ENCODE measurements around the gene EPHA10. TPM values are rescaled to one million over a fixed set of nuclear protein-coding genes. Genes with fewer than 3 reads are reported as not detected.

EPHA10 gene
- polyA plus RNA-seq (2011; rRNA removed) (0.35 and 0.65 TPM in 2 replicates), polyA plus RNA-seq (2017; fragmentation: RNase III; extraction: RNeasy Plus Mini Kit Qiagen cat#74134 plus additional on column Dnase treatment) (0.49 to 0.59 TPM (median 0.53 TPM) in 3 replicates), polyA minus RNA-seq (2011; rRNA and poly(A)+ RNA removed) (0.58 and 0.97 TPM in 2 replicates)
- 0.69 and 1.1 TPM in 2 replicates for polyA plus RNA-seq (2012; cell fraction: cytosol; rRNA removed)
- polyA plus RNA-seq (2012; cell fraction: nucleus; rRNA removed), result 2.2 and 3.6 TPM in 2 replicates

GRCh38 chr1:37764888-37765441, at the start of gene EPHA10:
Gene EPHA10 (minus strand): TSS chr1:37765120. CDS start chr1:37765066, 54 bp downstream.
- no peak for DNase-seq (ENCODE audit: low read depth in 1 of 2, low spot score in 1 of 2)
- Histone ChIP-seq H3K9me3 (no peaks in the 10 kb centered on the region), H3K27ac (no peak within 1 kb of the TSS), H3K4me2 (peak within 1 kb of the TSS; percentile 94), H3K4me3 (peak within 1 kb of the TSS; percentile 38), H3K4me1 (no peaks in the 10 kb centered on the region)
- no peak for FAIRE-seq
- ChIA-PET CTCF (interaction anchor here (1.0 to 1.7 kb wide), 3 partner anchors 10 to 24 kb away, joined by 3 read pairs; no protein-coding TSS in a partner anchor), POLR2A (interaction anchor here (1.8 kb wide), 1 partner anchor 43 kb away, joined by 9 read pairs; the partner anchor contains the start of genes C1orf122 and YRDC)
- 29% methylated on average over 12 of the region's 33 CpGs for WGBS (ENCODE audit: missing lambda C conversion rate)
- TF ChIP-seq HOXA7 (CRISPR knock-in tag; IDR thresholded peaks at IDR 0.05) (no peak), MAX (IDR thresholded peaks at IDR 0.05) (no peak), EHF (CRISPR knock-in tag; IDR thresholded peaks at IDR 0.05) (no peak), ZFP36 (IDR thresholded peaks at IDR 0.05; ENCODE audit: borderline replicate concordance, partially characterized antibody) (no peak), EHMT2 (IDR thresholded peaks at IDR 0.05; ENCODE audit: low read depth) (no peak), RARB (CRISPR knock-in tag; IDR thresholded peaks at IDR 0.05) (no peak), HOXB5 (CRISPR knock-in tag; IDR thresholded peaks at IDR 0.05) (no peak), TFCP2L1 (CRISPR knock-in tag; IDR thresholded peaks at IDR 0.05) (no peak), NFE2L2 (conservative IDR thresholded peaks at IDR 0.05; ENCODE audit: low read length) (no peak), HDAC2 (IDR thresholded peaks at IDR 0.05) (no peak), RFX5 (IDR thresholded peaks at IDR 0.05) (no peak), REST (IDR thresholded peaks at IDR 0.05) (no peak), JUN (IDR thresholded peaks at IDR 0.05) (no peak)
- peak in 1 of 2 experiments; percentile 48; a peak in 3 of 6 replicates for ATAC-seq

GRCh38 chr1:37814252-37814651, 49.3 kb upstream of the EPHA10 start:
- FAIRE-seq (no peak), DNase-seq (ENCODE audit: low read depth in 1 of 2, low spot score in 1 of 2) (no peak), ATAC-seq (no peak)
- CTCF ChIA-PET, result no interaction called here
- Histone ChIP-seq H3K9me3 (no peaks in the 10 kb centered on the region), H3K27ac (no peak overlapping the region), H3K4me1 (peaks cover 23% of the 10 kb centered on the region; the same call in 2 of the 3 replicates), H3K4me3 (no peak overlapping the region), H3K4me2 (no peak overlapping the region)
- TF ChIP-seq KDM1A (IDR thresholded peaks at IDR 0.05; ENCODE audit: low read depth), result no peak
- TF ChIP-seq TP53 (CRISPR knock-in tag; IDR thresholded peaks at IDR 0.05), result no peak
- no peak for TF ChIP-seq EHF (CRISPR knock-in tag; IDR thresholded peaks at IDR 0.05)
- TF ChIP-seq RCOR1 (IDR thresholded peaks at IDR 0.05; ENCODE audit: low read depth, low read length), result no peak
- no peak for TF ChIP-seq MYC (IDR thresholded peaks at IDR 0.05; ENCODE audit: borderline replicate concordance, low read length)
- TF ChIP-seq FOSB (CRISPR knock-in tag; IDR thresholded peaks at IDR 0.05), result no peak
- no peak for TF ChIP-seq BCL3 (IDR thresholded peaks at IDR 0.05)
- TF ChIP-seq ZFP36 (IDR thresholded peaks at IDR 0.05; ENCODE audit: borderline replicate concordance, partially characterized antibody), result no peak
- no peak for TF ChIP-seq CEBPB (IDR thresholded peaks at IDR 0.05)
- no peak for TF ChIP-seq SMC3 (IDR thresholded peaks at IDR 0.05)
- no peak for TF ChIP-seq REST (IDR thresholded peaks at IDR 0.05)
- WGBS (ENCODE audit: missing lambda C conversion rate), result 93% methylated on average over 7 of the region's 7 CpGs
- POLR2A ChIA-PET, result no interaction called here
